ENCODE measurements around the gene LIN28B. TPM values are rescaled to one million over a fixed set of nuclear protein-coding genes. Genes with fewer than 3 reads are reported as not detected.
"Not testable (repeated sequence)": the region's sequence is repeated elsewhere in the genome, so short reads cannot be mapped to it uniquely, and the experiment has no call there.

Gene LIN28B
- total and polyA plus RNA-seq, 3 donors from 2014 or later = 5.7 to 7.3 (median 6.7) TPM

- no peak for DNase-seq
- TF ChIP-seq POLR2A (IDR thresholded peaks at IDR 0.05) (no peak), CTCF (IDR thresholded peaks at IDR 0.05) (no peak)
- Histone ChIP-seq H3K27me3 (no peaks in the 10 kb centered on the region), H3K36me3 (ENCODE audit: low read depth, missing control alignments) (no peaks in the 10 kb centered on the region), H3K4me1 (no peaks in the 10 kb centered on the region), H3K27ac (no peak overlapping the region), H3K4me3 (no peak overlapping the region), H3K9me3 (no peaks in the 10 kb centered on the region)
- intact Hi-C loops (cut with DNase I; ENCODE audit: low total_unique reads) = no loop called here
Observed at GRCh38 chr6:105075210-105075609, 118.3 kb downstream of the LIN28B start.

DNA sequence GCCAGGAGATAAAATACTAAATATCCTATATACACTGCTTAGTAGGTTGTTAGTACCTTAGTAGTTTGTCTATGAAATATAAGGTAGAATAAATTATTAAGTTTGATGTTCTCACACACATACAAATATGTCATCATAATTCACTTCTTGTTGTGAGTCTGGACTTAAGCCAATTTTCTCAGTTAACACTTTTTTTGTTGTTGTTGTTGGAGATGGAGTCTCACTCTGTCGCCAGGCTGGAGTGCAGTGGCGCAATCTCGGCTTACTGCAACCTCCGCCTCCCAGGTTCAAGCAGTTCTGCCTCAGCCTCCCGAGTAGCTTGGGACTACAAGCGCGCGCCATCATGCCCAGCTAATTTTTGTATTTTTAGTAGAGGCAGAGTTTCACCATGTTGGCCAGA is 119.5 kb downstream of the LIN28B start:
- DNase-seq; H3K27ac ChIP-seq; H3K4me1 ChIP-seq; intact Hi-C loops (cut with DNase I; ENCODE audit: low total_unique reads); H3K27me3 ChIP-seq; H3K4me3 ChIP-seq; H3K9me3 ChIP-seq; H3K36me3 ChIP-seq (ENCODE audit: low read depth, missing control alignments): not testable (repeated sequence)
- WGBS, 2 donors = 87 to 90% methylated on average over 8 of the region's 8 CpGs

- WGBS, 2 donors = 17 to 31% methylated on average over 1 of the region's 1 CpG
- Histone ChIP-seq H3K36me3 (ENCODE audit: low read depth, missing control alignments) (no peaks in the 10 kb centered on the region), H3K4me1 (no peaks in the 10 kb centered on the region), H3K4me3 (no peak overlapping the region), H3K27me3 (no peaks in the 10 kb centered on the region), H3K27ac (no peak overlapping the region), H3K9me3 (no peaks in the 10 kb centered on the region)
- DNase-seq = no peak
- intact Hi-C loops (cut with DNase I; ENCODE audit: low total_unique reads) = no loop called here
- TF ChIP-seq CTCF (IDR thresholded peaks at IDR 0.05) (peak; percentile 25 to 50 (median 34)), POLR2A (IDR thresholded peaks at IDR 0.05) (no peak)
Observed at GRCh38 chr6:105077596-105078385, 120.9 kb downstream of the LIN28B start.

DNA sequence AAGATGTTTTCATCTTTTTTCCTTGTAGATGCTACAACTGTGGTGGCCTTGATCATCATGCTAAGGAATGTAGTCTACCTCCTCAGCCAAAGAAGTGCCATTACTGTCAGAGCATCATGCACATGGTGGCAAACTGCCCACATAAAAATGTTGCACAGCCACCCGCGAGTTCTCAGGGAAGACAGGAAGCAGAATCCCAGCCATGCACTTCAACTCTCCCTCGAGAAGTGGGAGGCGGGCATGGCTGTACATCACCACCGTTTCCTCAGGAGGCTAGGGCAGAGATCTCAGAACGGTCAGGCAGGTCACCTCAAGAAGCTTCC is 121.4 kb downstream of the LIN28B start:
- H3K4me3 ChIP-seq = no peak overlapping the region
- TF ChIP-seq CTCF (IDR thresholded peaks at IDR 0.05) (no peak), POLR2A (IDR thresholded peaks at IDR 0.05) (no peak)
- H3K27ac ChIP-seq = no peak overlapping the region
- H3K9me3 ChIP-seq = no peaks in the 10 kb centered on the region
- DNase-seq = no peak
- H3K4me1 ChIP-seq = no peaks in the 10 kb centered on the region
- WGBS, 2 donors = 44 to 49% methylated on average over 6 of the region's 6 CpGs
- intact Hi-C loops (cut with DNase I; ENCODE audit: low total_unique reads) = no loop called here
- no peaks in the 10 kb centered on the region for H3K27me3 ChIP-seq
- H3K36me3 ChIP-seq (ENCODE audit: low read depth, missing control alignments) = no peaks in the 10 kb centered on the region

DNA sequence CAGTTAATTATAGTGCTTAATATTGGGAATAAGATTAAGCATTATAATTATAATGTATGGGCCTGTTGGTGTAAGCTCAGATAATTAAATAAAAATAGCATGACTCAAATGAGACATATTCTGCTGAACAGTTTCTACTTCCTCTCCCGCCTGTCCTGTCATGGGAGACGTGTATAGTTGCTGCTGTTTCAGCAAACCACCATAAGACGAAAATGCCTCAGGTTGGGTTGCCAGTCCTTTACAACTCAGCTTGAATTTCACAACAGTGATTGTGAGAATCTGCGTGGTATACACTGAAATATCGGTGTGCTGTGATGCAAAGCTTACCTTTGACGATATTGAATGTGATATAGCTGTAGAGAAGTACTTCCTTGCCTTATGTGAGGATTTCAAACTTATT is 123.4 kb downstream of the LIN28B start:
- no peak overlapping the region for H3K4me3 ChIP-seq
- H3K9me3 ChIP-seq = no peaks in the 10 kb centered on the region
- no peaks in the 10 kb centered on the region for H3K4me1 ChIP-seq
- intact Hi-C loops (cut with DNase I; ENCODE audit: low total_unique reads) = no loop called here
- TF ChIP-seq POLR2A (IDR thresholded peaks at IDR 0.05) (no peak), CTCF (IDR thresholded peaks at IDR 0.05) (no peak)
- 92 to 94% methylated on average over 6 of the region's 6 CpGs for WGBS, 2 donors
- no peaks in the 10 kb centered on the region for H3K36me3 ChIP-seq (ENCODE audit: low read depth, missing control alignments)
- H3K27me3 ChIP-seq = no peaks in the 10 kb centered on the region
- no peak overlapping the region for H3K27ac ChIP-seq
- no peak for DNase-seq

GRCh38 chr6:105081662-105082061 is 124.8 kb downstream of the LIN28B start:
- H3K36me3 ChIP-seq (ENCODE audit: low read depth, missing control alignments); H3K4me1 ChIP-seq; H3K9me3 ChIP-seq; DNase-seq; H3K27me3 ChIP-seq; H3K27ac ChIP-seq; intact Hi-C loops (cut with DNase I; ENCODE audit: low total_unique reads); H3K4me3 ChIP-seq: not testable (repeated sequence)
- 62 to 71% methylated on average over 3 of the region's 3 CpGs for WGBS, 2 donors
